ENCODE measurements around the gene EXOC4.

- TF ChIP-seq POLR2A (IDR thresholded peaks at IDR 0.05) (no peak), CTCF (IDR thresholded peaks at IDR 0.05) (no peak)
Measured at GRCh38 chr7:133513608-133514007, 260.7 kb downstream of the EXOC4 start.
